HG03103 (cell line): Measurements from ENCODE around the gene SCD5.

Experiments used
- ATAC-seq: cut with Tn5 transposase; IDR thresholded peaks from one replicate; pipeline ENCODE4 v1.9.1; 2021; ENCODE audit warnings: low read depth; ENCODE audit not compliant: unreplicated experiment

The SCD5 gene

GRCh38 chr4:82606622-82607021, 192.0 kb downstream of the SCD5 start:
- no peak for ATAC-seq

- ATAC-seq = no peak
Measured at GRCh38 chr4:82604522-82604921, 194.1 kb downstream of the SCD5 start.

DNA sequence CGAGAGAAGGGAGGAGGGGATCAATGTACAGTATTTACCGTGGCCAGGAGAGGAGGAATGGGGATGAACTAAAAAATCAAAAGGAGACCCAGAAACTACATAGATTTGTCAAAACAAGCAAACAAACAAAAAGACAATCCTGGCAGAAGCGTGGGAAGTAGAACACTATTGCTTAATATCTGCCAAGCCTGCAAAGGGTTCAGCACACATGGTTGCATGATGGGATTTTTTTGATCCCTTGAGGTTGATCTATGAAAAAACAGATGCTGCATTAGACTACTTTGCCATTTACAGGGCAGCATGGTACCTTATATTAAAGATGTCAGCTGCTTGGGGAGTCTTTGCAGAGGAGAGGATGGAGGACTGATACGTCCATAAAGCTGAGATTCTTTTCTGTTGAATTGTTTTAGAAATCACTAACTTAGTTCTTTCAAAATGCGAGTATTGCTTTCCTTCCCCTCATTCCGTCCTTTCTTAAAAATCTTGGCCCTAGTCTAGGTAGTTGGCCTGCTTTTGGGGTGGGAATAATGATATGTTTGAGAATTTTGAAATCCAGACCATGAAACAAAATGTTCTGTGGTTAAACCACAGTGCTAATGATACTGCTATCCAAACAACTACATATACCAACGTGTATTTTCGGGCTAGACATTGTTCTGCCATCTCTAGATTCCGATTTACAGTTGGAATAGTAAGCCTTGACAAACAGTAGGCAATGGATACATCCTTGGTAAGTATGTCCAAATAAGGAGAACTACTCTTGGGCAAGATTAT, 197.2 kb downstream of the SCD5 start:
- ATAC-seq = no peak

- ATAC-seq = no peak
Measured at GRCh38 chr4:82599336-82599735, 199.3 kb downstream of the SCD5 start.

DNA sequence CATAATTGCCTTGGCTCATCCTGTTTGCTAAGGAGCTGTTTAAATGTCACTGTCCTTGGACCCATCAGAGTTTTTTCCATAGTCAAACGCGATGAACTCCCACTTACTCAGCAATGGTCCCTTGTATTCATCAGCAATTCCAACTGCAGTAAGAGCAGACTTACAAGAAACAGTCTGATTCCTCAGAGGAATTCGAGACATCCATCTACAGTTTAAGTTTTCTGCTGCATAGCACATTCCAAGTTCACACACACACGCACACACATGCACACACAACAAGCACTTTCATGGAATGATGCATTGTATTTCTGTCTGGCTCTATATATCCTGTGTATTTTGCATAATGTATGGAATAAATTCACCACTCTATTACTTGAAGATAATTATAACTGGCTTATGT, 204.1 kb downstream of the SCD5 start:
- no peak for ATAC-seq

DNA sequence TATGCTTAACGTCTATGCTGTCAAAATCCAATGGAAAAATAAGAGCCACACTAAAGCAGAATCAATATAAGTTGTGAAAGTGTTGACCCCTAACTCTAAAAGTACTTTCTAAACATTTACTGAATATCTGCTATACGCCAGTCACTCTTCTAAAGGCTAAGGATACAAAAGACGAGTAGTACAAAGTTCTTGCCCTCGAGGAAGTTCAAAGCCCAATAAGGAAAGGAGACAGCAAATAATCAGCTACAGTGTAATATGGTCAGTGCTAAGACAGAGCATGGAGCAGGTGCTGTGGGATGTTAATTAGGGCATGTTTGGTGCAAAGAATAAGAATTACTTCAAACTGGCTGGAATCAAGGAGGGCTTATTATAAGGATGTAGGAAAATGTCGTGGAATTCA, 205.2 kb downstream of the SCD5 start:
- no peak for ATAC-seq

GRCh38 chr4:82592639-82593038, 206.0 kb downstream of the SCD5 start:
- ATAC-seq = no peak

GRCh38 chr4:82591592-82591991, 207.0 kb downstream of the SCD5 start:
- ATAC-seq = no peak

DNA sequence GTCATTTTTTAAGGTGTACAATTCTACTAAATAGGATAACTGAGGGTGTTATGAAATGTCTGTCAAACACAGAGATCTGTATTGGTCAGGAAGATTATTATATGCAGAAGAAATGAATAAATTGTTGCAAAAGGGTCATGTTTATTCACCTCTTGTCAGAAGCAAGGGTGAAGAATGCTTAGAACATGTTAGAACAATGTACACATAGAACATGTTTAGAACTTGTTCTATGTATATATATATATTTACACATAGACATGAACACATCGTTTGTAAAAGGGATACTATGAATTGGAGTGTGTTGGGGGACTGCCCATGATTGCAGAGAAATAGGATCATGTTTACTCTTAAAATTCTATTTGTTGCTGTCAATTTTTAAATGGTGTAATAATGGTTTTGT, 208.8 kb downstream of the SCD5 start:
- ATAC-seq = no peak

DNA sequence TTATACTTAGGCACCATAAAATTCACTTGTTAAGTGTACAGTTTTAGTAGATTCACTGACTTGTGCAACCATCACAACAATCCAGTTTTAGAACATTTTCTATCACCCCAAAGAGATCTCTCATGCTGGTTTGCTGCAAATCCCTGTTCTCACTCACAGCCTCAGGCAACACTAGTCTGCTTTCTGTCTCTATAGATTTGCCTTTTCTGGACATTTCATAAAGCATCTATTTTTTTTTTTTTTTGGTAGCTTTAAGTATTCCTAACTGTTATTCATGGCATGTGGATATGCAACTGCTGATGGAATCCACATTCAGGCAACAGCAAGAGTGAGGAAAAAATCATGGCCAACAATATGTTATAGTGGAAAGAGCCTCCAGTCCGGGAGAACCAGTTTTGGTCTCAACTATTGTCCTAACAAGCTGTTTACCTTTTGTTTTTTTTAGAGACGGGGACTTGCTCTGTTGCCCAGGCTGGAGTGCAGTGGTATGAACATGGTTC, 209.8 kb downstream of the SCD5 start:
- no peak for ATAC-seq

DNA sequence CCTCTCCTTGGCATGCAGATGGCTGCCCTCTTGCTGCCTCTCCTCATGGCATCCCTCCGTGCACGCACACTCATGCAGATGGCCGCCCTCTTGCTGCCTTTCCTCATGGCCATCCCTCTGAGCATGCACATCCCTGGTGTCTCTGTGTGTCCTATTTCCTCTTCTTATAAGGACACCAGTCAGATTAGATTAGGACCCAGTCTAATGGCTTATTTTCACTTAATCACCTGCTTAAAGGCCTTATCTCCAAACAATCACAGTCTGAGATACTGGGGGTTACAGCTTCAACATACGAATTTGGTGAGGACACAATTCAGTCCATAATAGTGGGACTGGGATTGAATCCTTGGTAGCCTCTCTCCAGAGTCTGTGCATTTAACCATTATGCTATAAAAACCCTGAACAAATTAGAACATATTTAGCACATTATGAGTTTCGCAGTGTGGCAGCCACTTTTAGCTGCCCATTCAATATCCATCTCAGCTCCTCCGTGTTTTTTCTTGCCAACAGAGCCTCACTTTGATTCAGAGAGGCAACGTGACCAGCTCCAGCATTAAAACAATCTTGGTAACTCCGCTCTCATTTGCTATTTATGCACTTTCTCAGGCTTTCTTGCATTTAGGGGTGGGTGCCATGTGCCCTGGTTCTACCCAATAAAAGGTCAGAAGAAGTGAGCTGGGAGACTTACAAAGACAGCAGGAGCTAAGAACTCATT, 210.6 kb downstream of the SCD5 start:
- ATAC-seq = no peak

GRCh38 chr4:82585690-82586435, 212.7 kb downstream of the SCD5 start:
- ATAC-seq = no peak

GRCh38 chr4:82584931-82585330, 213.7 kb downstream of the SCD5 start:
- ATAC-seq = no peak

DNA sequence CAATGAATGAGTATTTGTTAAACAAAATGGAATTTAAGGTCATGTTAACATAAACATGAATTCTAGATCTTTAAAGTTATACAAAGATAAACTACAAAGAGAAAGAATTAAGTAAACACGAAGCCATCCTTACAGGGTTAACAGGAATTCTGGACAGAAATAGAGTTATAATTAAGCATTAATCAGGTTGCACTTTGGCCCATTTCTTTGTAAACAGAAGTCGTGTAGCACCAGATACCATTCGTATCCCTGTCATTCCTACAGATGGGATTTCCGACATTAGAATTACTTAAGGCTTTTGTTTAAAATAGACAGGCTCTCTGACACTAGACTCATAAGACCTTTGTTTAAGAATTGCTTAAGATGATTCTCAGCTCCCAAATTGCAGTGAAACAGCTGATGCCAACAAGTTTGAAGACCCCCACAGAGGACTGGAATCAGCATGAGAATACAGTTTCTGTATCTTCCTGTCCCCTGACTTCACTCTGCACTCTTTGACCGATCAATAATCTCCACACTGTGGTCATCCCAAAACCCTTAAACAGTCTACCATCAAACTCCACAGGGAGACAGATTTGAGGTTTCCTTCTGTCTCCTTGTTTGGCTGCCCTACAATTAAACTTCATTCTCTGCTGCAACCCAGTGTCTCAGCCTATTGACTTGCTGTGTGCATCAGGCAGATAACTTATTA, 214.6 kb downstream of the SCD5 start:
- ATAC-seq = no peak

DNA sequence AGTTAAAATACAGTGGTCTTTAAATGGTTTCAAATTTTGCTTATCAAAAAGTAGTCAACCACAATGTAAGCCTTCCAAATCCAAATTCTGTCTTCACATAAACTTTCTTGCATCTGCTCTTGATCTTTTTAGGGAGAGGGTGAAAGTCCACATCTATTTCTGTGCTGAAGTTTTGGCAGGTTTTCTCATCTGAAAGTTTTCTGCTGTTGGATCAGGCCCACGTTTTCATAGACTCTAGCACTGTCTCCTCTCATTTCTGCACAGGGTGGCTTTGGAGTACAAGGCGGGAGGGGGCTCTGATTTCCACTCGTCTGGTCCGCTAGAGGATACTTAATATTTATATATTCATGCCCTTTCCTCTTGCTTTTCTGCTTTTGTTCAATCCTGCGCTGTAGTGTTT, 218.7 kb downstream of the SCD5 start:
- ATAC-seq = no peak
